GM19035 (cell line): Measurements from ENCODE around the gene SCGB1A1.
"Not testable (repeated sequence)": the region's sequence is repeated elsewhere in the genome, so short reads cannot be mapped to it uniquely, and the experiment has no call there.

Experiments
- ATAC-seq: cut with Tn5 transposase; IDR thresholded peaks from one replicate; pipeline ENCODE4 v1.9.1; 2021; ENCODE audit not compliant: unreplicated experiment

SCGB1A1 gene

GRCh38 chr11:62418733-62419132 is at the start of gene SCGB1A1:
SCGB1A1 (plus strand) TSS chr11:62419033; CDS start chr11:62419096, 63 bp downstream.
- ATAC-seq = no peak

- no peak for ATAC-seq
Measured at GRCh38 chr11:62370743-62371440, 47.9 kb upstream of the SCGB1A1 start.

GRCh38 chr11:62372871-62373270 is 46.0 kb upstream of the SCGB1A1 start:
- no peak for ATAC-seq

GRCh38 chr11:62373464-62374119 is 45.2 kb upstream of the SCGB1A1 start:
- ATAC-seq = no peak

GRCh38 chr11:62374801-62375200 is 44.0 kb upstream of the SCGB1A1 start:
- ATAC-seq = no peak

GRCh38 chr11:62378459-62379063 is 40.3 kb upstream of the SCGB1A1 start:
- ATAC-seq = not testable (repeated sequence)

- ATAC-seq = not testable (repeated sequence)
Measured at GRCh38 chr11:62379586-62379985, 39.2 kb upstream of the SCGB1A1 start.

GRCh38 chr11:62380821-62381245 is 38.0 kb upstream of the SCGB1A1 start:
- ATAC-seq = not testable (repeated sequence)

- ATAC-seq = no peak
Measured at GRCh38 chr11:62383822-62384221, 35.0 kb upstream of the SCGB1A1 start.

- not testable (repeated sequence) for ATAC-seq
Measured at GRCh38 chr11:62386083-62386482, 32.8 kb upstream of the SCGB1A1 start.

- ATAC-seq = no peak
Measured at GRCh38 chr11:62387381-62387780, 31.5 kb upstream of the SCGB1A1 start.

- no peak for ATAC-seq
Measured at GRCh38 chr11:62388999-62389398, 29.8 kb upstream of the SCGB1A1 start.

GRCh38 chr11:62390237-62390636 is 28.6 kb upstream of the SCGB1A1 start:
- no peak for ATAC-seq

GRCh38 chr11:62390722-62391121 is 28.1 kb upstream of the SCGB1A1 start:
- ATAC-seq = no peak

- no peak for ATAC-seq
Measured at GRCh38 chr11:62391642-62392425, 27.0 kb upstream of the SCGB1A1 start.

- no peak for ATAC-seq
Measured at GRCh38 chr11:62392506-62392905, 26.3 kb upstream of the SCGB1A1 start.

GRCh38 chr11:62393061-62393611 is 25.7 kb upstream of the SCGB1A1 start:
- ATAC-seq = no peak

- ATAC-seq = no peak
Measured at GRCh38 chr11:62393735-62394134, 25.1 kb upstream of the SCGB1A1 start.

GRCh38 chr11:62394825-62395538 is 23.9 kb upstream of the SCGB1A1 start:
- no peak for ATAC-seq

GRCh38 chr11:62395885-62396551 is 22.8 kb upstream of the SCGB1A1 start:
- no peak for ATAC-seq
